Heart left ventricle (tissue), 16 donors: Measurements from ENCODE around the gene CDC14B. TPM values are rescaled to one million over a fixed set of nuclear protein-coding genes. Genes with fewer than 3 reads are reported as not detected.

Experiments
- ATAC-seq, 4 donors: fragments of 200-7000 bp; cut with Tn5 transposase; one replicate each; pipeline ENCODE4 v1.9.1; 2020 to 2022; ENCODE audit warnings: moderate library complexity in 4 of 4, mild to moderate bottlenecking in 3 of 4, moderate number of reproducible peaks in 1 of 4
- DNase-seq, 5 donors: peaks; one replicate each; pipeline ENCODE4 v3.0.0-alpha.2; 2020
- H3K27ac ChIP-seq, 12 donors: fragments of 200-600 bp; sonication (generic) in 4 of 12; one replicate each; pipeline versions ENCODE4 v1.5.0 to v1.8.0; 2016 to 2022; ENCODE audit warnings: mild to moderate bottlenecking in 2 of 12
- H3K27me3 ChIP-seq, 9 donors: fragments of 200-600 bp; sonication (generic) in 2 of 9; one replicate each; pipeline versions ENCODE4 v1.5.1 to v1.8.0; 2016 to 2022; ENCODE audit warnings: mild to moderate bottlenecking in 3 of 9
- H3K36me3 ChIP-seq, 9 donors: fragments of 200-600 bp; sonication (generic) in 2 of 9; one replicate each; pipeline versions ENCODE4 v1.5.0 to v1.8.0; 2018 to 2022; ENCODE audit warnings: mild to moderate bottlenecking in 2 of 9
- H3K4me1 ChIP-seq, 12 donors: fragments of 200-600 bp; sonication (generic) in 4 of 12; one replicate each; pipeline versions ENCODE4 v1.5.0 to v1.8.0; 2016 to 2022; ENCODE audit warnings: mild to moderate bottlenecking in 3 of 12
- H3K4me3 ChIP-seq, 12 donors: fragments of 200-600 bp; sonication (generic) in 4 of 12; one replicate each; pipeline versions ENCODE4 v1.5.0 to v1.8.0; 2017 to 2022; ENCODE audit warnings: mild to moderate bottlenecking in 9 of 12, moderate library complexity in 4 of 12
- H3K9me3 ChIP-seq, 12 donors: fragments of 200-600 bp; sonication (generic) in 4 of 12; one replicate each; pipeline versions ENCODE4 v1.5.0 to v1.8.0; 2016 to 2022; ENCODE audit warnings: mild to moderate bottlenecking in 1 of 12
- CTCF ChIP-seq, 12 donors: fragments of 200-600 bp; sonication (generic) in 4 of 12; IDR thresholded peaks; one replicate each; pipeline versions ENCODE4 v1.5.0 to v1.8.0; 2018 to 2022; ENCODE audit warnings: antibody characterized with exemption in 12 of 12, mild to moderate bottlenecking in 5 of 12
- POLR2A ChIP-seq, 2 donors: fragments of 450-650 bp; IDR thresholded peaks; one replicate each; pipeline ENCODE4 v1.6.1; 2017; ENCODE audit warnings: antibody characterized with exemption in 2 of 2, mild to moderate bottlenecking in 2 of 2, moderate library complexity in 2 of 2
- WGBS, 4 donors: extraction: QIAGEN DNeasy Blood & Tissue Kit in 2 of 4; methylation state at CpG; one replicate each; pipeline versions ENCODE4 v1.1.5 to v1.1.7; 2013 to 2018; 5-methylcytosine and 5-hydroxymethylcytosine counted together
- intact Hi-C, 10 donors: fragments of 100-400 bp; cut with DNase I; formaldehyde crosslinking; loops; one replicate each; pipeline versions ENCODE4 v1.11.1 to v1.14.2; 2022
- polyA plus RNA-seq, 2 donors: library from polyadenylated mRNA; stranded (reverse); fragments of 200-250 nt; gene quantifications; one replicate each; pipeline ENCODE4 v1.2.3, GENCODE V29; 2013
- total RNA-seq, 9 donors: library from RNA; depleted of rRNA in 2 of 9; stranded (reverse); fragments of >200 nt in 2 of 9; fragmentation: NEBNext Ultra II Directional in 3 of 9; extraction: Animal tissue kit (Norgen Biotek cat#: 25700) in 3 of 9; gene quantifications; one replicate each; pipeline versions ENCODE4 v1.1.0 to v1.2.4, GENCODE V29; 2016 to 2023
- donor health status: ischemic (EF 13 %, LVEDD 7.1; RV severe dilation, severe dysfunction).
- donor health status: healthy with polysubstance abuse.
- donor health status: DM: no; HTN: yes; CAD: no.
- donor health status: DM: no; HTN: no; CAD: no.
- donor health status: ischemic (EF 25% LVEDD 6.9; RV normal size, moderate dysfunction).
- donor health status: ischemic (EF 25% LVEDD 5.7; RV mildly dilated, moderate dysfunction).
- donor health status: healthy.
- donor health status: DM: yes; HTN: yes; CAD: no.
- donor health status: ischemic (EF 35%, LVEDD 5.7; RV mildly dilated, moderate dysfunction).
- donor health status: nonischemic (EF 11% LVEDD 7.7; RV severe dilation, severe dysfunction).
- donor health status: DM: yes; HTN: yes; CAD: no.
- donor health status: PGD.
- donor health status: ischemic (EF 29% LVEDD 5.4; RV normal size, mild dysfunction).
- donor health status: nonischemic (EF 23%, LVEDD 6.1; RV moderate dilation, normal function).

Gene CDC14B
- total and polyA plus RNA-seq, 11 donors, result 5.1 to 37.0 (median 23.7) TPM

- 68 to 78% (median 70%) methylated on average over 6 of the region's 6 CpGs for WGBS, 4 donors
- no peaks in the 10 kb centered on the region for H3K36me3 ChIP-seq
- no peaks in the 10 kb centered on the region for H3K27me3 ChIP-seq
- intact Hi-C loops, result no loop called here
- no peak overlapping the region for H3K27ac ChIP-seq
- H3K9me3 ChIP-seq, result no peaks in the 10 kb centered on the region
- H3K4me3 ChIP-seq, result no peak overlapping the region
- ATAC-seq (no peak), DNase-seq (no peak)
- peaks cover 0 to 11% (median 0%) of the 10 kb centered on the region in 12 donors for H3K4me1 ChIP-seq
- TF ChIP-seq POLR2A (IDR thresholded peaks at IDR 0.05), result no peak
- TF ChIP-seq CTCF (IDR thresholded peaks at IDR 0.05), result no peak
Observed at GRCh38 chr9:96581786-96582185, 37.9 kb downstream of the CDC14B start.

- DNase-seq, result no peak
- Histone ChIP-seq H3K27me3 (no peaks in the 10 kb centered on the region), H3K27ac (no peak overlapping the region), H3K36me3 (no peaks in the 10 kb centered on the region), H3K9me3 (no peaks in the 10 kb centered on the region), H3K4me3 (no peak overlapping the region), H3K4me1 (peaks cover 0 to 11% (median 0%) of the 10 kb centered on the region in 12 donors)
- WGBS, 4 donors, result 85 to 90% (median 86%) methylated on average over 4 of the region's 4 CpGs
- TF ChIP-seq POLR2A (IDR thresholded peaks at IDR 0.05) (no peak), CTCF (IDR thresholded peaks at IDR 0.05) (no peak)
- intact Hi-C loops, result no loop called here
- ATAC-seq, result no peak
Observed at GRCh38 chr9:96581301-96581700, 38.3 kb downstream of the CDC14B start.

- WGBS, 4 donors, result 42 to 56% (median 50%) methylated on average over 8 of the region's 8 CpGs
- Histone ChIP-seq H3K27ac (no peak overlapping the region), H3K4me1 (peaks cover 0 to 5% (median 0%) of the 10 kb centered on the region in 12 donors), H3K36me3 (no peaks in the 10 kb centered on the region), H3K4me3 (no peak overlapping the region), H3K9me3 (no peaks in the 10 kb centered on the region), H3K27me3 (no peaks in the 10 kb centered on the region)
- peak in 1 of 5 donors; percentile 55 for DNase-seq
- intact Hi-C loops, result loop anchor here in 1 of 10 donors (10.0 kb wide), 1 partner anchor 80 kb away; the partner anchor contains the start of gene PRXL2C
- peak in 2 of 4 donors; percentile 83 for ATAC-seq
- no peak for TF ChIP-seq POLR2A (IDR thresholded peaks at IDR 0.05)
- no peak for TF ChIP-seq CTCF (IDR thresholded peaks at IDR 0.05)
Observed at GRCh38 chr9:96574931-96575351, 44.7 kb downstream of the CDC14B start.

DNA sequence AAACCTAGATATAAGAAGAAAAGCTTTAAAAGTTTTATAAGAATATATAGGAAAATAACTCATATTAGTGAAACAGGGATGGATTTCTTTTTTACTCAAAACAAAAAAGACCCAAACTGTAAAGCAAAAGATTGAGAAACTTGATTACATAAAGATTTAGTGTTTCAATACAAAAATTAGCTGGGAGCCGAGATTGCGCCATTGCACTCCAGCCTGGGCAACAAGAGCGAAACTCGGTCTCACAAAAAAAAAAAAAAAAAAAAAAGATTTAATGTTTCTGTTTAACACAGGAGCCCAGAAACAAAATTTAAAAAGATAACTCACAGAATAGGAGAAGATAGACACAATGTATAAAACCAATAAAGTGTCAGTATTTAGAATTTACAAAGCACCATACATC is 45.2 kb downstream of the CDC14B start:
- 91 to 96% (median 94%) methylated on average over 4 of the region's 4 CpGs for WGBS, 4 donors
- ATAC-seq (no peak), DNase-seq (no peak)
- H3K9me3 ChIP-seq, result no peaks in the 10 kb centered on the region
- intact Hi-C loops, result loop anchor here in 1 of 10 donors (10.0 kb wide), 1 partner anchor 80 kb away; the partner anchor contains the start of gene PRXL2C
- H3K27ac ChIP-seq, result no peak overlapping the region
- H3K27me3 ChIP-seq, result no peaks in the 10 kb centered on the region
- H3K36me3 ChIP-seq, result no peaks in the 10 kb centered on the region
- peaks cover 0 to 5% (median 0%) of the 10 kb centered on the region in 12 donors for H3K4me1 ChIP-seq
- TF ChIP-seq POLR2A (IDR thresholded peaks at IDR 0.05) (no peak), CTCF (IDR thresholded peaks at IDR 0.05) (no peak)
- no peak overlapping the region for H3K4me3 ChIP-seq
